HCT116 (cell line): ENCODE results near the gene NID2. TPM values are rescaled to one million over a fixed set of nuclear protein-coding genes. Genes with fewer than 3 reads are reported as not detected.

Experiments used
- ATAC-seq: fragments of 200-7000 bp; cut with Tn5 transposase; 2 replicates; pipeline ENCODE4 v1.9.1; 2020; ENCODE audit warnings: mild to moderate bottlenecking, moderate library complexity
- BruUV-seq: library from RNA; stranded (reverse); fragments of 400-500 nt; replicated peaks from 2 replicates; lab custom pipeline; 2021; lab: Mats Ljungman, UMichigan
- CTCF ChIA-PET: fragments of 300-600 bp; sonication (Branson Sonifier 250); formaldehyde crosslinking; loops from one replicate; lab custom pipeline; 2021; ENCODE audit warnings: antibody characterized with exemption; lab: Charles Lee
- POLR2A ChIA-PET: fragments of 300-600, 350-600 bp; sonication (Branson Sonifier 250); formaldehyde crosslinking; loops from one replicate; lab custom pipeline; 2021; ENCODE audit warnings: antibody characterized with exemption; lab: Charles Lee
- RAD21 ChIA-PET, 2 experiments: fragments of 300-600 bp; sonication (Branson Sonifier 250); formaldehyde crosslinking; loops; one replicate each; lab custom pipeline; 2023; ENCODE audit warnings: low total read pairs in 2 of 2; ENCODE audit not compliant: uncharacterized antibody in 2 of 2, unreplicated experiment in 2 of 2, low non-redundant PET in 1 of 2; lab: Charles Lee
- DNase-seq: peaks from one replicate; pipeline ENCODE4 v3.0.0-alpha.2; 2010; ENCODE audit warnings: low read depth, low spot score
- H2AFZ ChIP-seq: fragments of 200-600 bp; shearing (Covaris generic), sonication (generic); 2 replicates; pipeline ENCODE4 v1.6.1; 2017; ENCODE audit warnings: low read depth, mixed run types, mixed read lengths, antibody characterized with exemption, low read length; ENCODE audit not compliant: poor library complexity, severe bottlenecking
- H3K27ac ChIP-seq: 2 replicates; pipeline ENCODE4 v1.5.1; 2012; ENCODE audit warnings: low read depth, low read length
- H3K27me3 ChIP-seq: fragments of 200-600 bp; sonication (generic); 2 replicates; pipeline ENCODE4 v1.6.1; 2016; ENCODE audit warnings: mixed run types, low read length, mixed read lengths; ENCODE audit not compliant: insufficient read depth
- H3K36me3 ChIP-seq, 2 experiments: fragments of 200-500 bp in 1 of 2; fragments of 200-600 bp in 1 of 2; sonication (Bioruptor generic) in 1 of 2; sonication (generic) in 1 of 2; 2 replicates each; pipeline versions ENCODE4 v1.5.1 to v1.6.1; 2014 to 2016; ENCODE audit warnings: low read length in 2 of 2, inconsistent platforms in 1 of 2, mixed read lengths in 1 of 2, mixed run types in 1 of 2; ENCODE audit not compliant: insufficient read depth in 2 of 2, control insufficient read depth in 1 of 2
- H3K4me1 ChIP-seq, 2 experiments: fragments of 200-600 bp in 1 of 2; sonication (generic) in 1 of 2; 2 replicates each; pipeline versions ENCODE4 v1.5.1 to v1.6.1; 2012 to 2017; ENCODE audit warnings: low read length in 2 of 2, inconsistent platforms in 1 of 2, mild to moderate bottlenecking in 1 of 2, mixed read lengths in 1 of 2, mixed run types in 1 of 2, moderate library complexity in 1 of 2; ENCODE audit not compliant: insufficient read depth in 2 of 2, control insufficient read depth in 1 of 2
- H3K4me2 ChIP-seq: fragments of 200-600 bp; sonication (generic); 2 replicates; pipeline ENCODE4 v1.6.1; 2017; ENCODE audit warnings: mixed run types, low read length, mixed read lengths
- H3K4me3 ChIP-seq, 2 experiments: fragments of 200-600 bp in 1 of 2; sonication (generic) in 1 of 2; replicated peaks in 1 of 2; 2 replicates each; pipeline ENCODE4 v1.5.1; 2011 to 2016; ENCODE audit warnings: low read length in 2 of 2, control low read depth in 1 of 2, low read depth in 1 of 2, mild to moderate bottlenecking in 1 of 2, mixed read lengths in 1 of 2, mixed run types in 1 of 2
- H3K79me2 ChIP-seq: fragments of 200-600 bp; sonication (generic); 2 replicates; pipeline ENCODE4 v1.6.1; 2017; ENCODE audit warnings: mild to moderate bottlenecking, mixed run types, low read length, moderate library complexity, mixed read lengths; ENCODE audit not compliant: insufficient read depth
- H3K9ac ChIP-seq: fragments of 200-600 bp; sonication (generic); 2 replicates; pipeline ENCODE4 v1.6.1; 2016; ENCODE audit warnings: low read length, mixed read lengths
- H3K9me2 ChIP-seq: fragments of 200-600 bp; sonication (generic), shearing (Covaris generic); 2 replicates; pipeline ENCODE4 v1.6.1; 2017; ENCODE audit warnings: mixed run types, mild to moderate bottlenecking, moderate library complexity; ENCODE audit not compliant: insufficient read depth
- H3K9me3 ChIP-seq, 2 experiments: fragments of 200-500 bp in 1 of 2; fragments of 200-600 bp in 1 of 2; sonication (Bioruptor generic) in 1 of 2; sonication (generic) in 1 of 2; 2 replicates each; pipeline ENCODE4 v1.6.1; 2014 to 2017; ENCODE audit warnings: low read length in 2 of 2, mixed read lengths in 2 of 2, inconsistent platforms in 1 of 2, low read depth in 1 of 2, mild to moderate bottlenecking in 1 of 2, mixed run types in 1 of 2, moderate library complexity in 1 of 2; ENCODE audit not compliant: control insufficient read depth in 1 of 2, insufficient read depth in 1 of 2
- H4K20me1 ChIP-seq: fragments of 200-600 bp; sonication (generic), shearing (Covaris generic); 2 replicates; pipeline ENCODE4 v1.6.1; 2017; ENCODE audit warnings: mixed run types, mild to moderate bottlenecking, moderate library complexity; ENCODE audit not compliant: insufficient read depth
- CBX3 ChIP-seq: IDR thresholded peaks from 2 replicates; pipeline ENCODE4 v1.6.1; 2012; ENCODE audit warnings: low read depth
- CEBPB ChIP-seq: IDR thresholded peaks from 2 replicates; pipeline ENCODE4 v1.6.1; 2012; ENCODE audit warnings: low read depth
- EGR1 ChIP-seq: IDR thresholded peaks from 2 replicates; pipeline ENCODE4 v1.6.1; 2012; ENCODE audit warnings: low read depth
- JUND ChIP-seq: IDR thresholded peaks from 2 replicates; pipeline ENCODE4 v1.6.1; 2012
- POLR2A ChIP-seq: IDR thresholded peaks from 2 replicates; pipeline ENCODE4 v1.7.0; 2011; ENCODE audit warnings: borderline replicate concordance; ENCODE audit not compliant: insufficient read depth, insufficient read length; ENCODE audit errors: extremely low read depth
- SIN3A ChIP-seq: IDR thresholded peaks from 2 replicates; pipeline ENCODE4 v1.6.1; 2012; ENCODE audit warnings: low read depth
- SP1 ChIP-seq: IDR thresholded peaks from 2 replicates; pipeline ENCODE4 v1.6.1; 2012; ENCODE audit warnings: low read depth
- TCF7L2 ChIP-seq: IDR thresholded peaks from 2 replicates; pipeline ENCODE4 v1.7.0; 2011; ENCODE audit warnings: borderline replicate concordance, inconsistent platforms; ENCODE audit not compliant: insufficient read depth, insufficient read length; ENCODE audit errors: extremely low read depth
- ZFX ChIP-seq: fragments of 450-650 bp; IDR thresholded peaks from 2 replicates; pipeline ENCODE4 v1.6.1; 2017
- ZNF274 ChIP-seq: fragments of 200-500 bp; sonication (Bioruptor generic); IDR thresholded peaks from 2 replicates; pipeline ENCODE4 v1.6.1; 2014; ENCODE audit warnings: mild to moderate bottlenecking, low read depth, low read length, inconsistent platforms
- intact Hi-C: fragments of 100-400 bp; cut with micrococcal nuclease; formaldehyde crosslinking; loops from 2 replicates; pipeline ENCODE4 v1.10.0; 2022
- total RNA-seq: library from RNA; stranded (reverse); gene quantifications from one replicate; pipeline ENCODE4 v1.2.1, GENCODE V29; 2021; ENCODE audit not compliant: unreplicated experiment
- TF ChIP-seq, protein P1 (sequence below), 3 experiments: fragments of 200-600 bp in 1 of 3; sonication (generic) in 1 of 3; IDR thresholded peaks in 2 of 3; conservative IDR thresholded peaks in 1 of 3; 2 replicates each; pipeline ENCODE4 v1.5.1; 2012 to 2017; ENCODE audit warnings: low read depth in 2 of 3, low read length in 2 of 3, antibody characterized with exemption in 1 of 3, borderline replicate concordance in 1 of 3, control low read depth in 1 of 3, mild to moderate bottlenecking in 1 of 3, mixed read lengths in 1 of 3, mixed run types in 1 of 3, moderate library complexity in 1 of 3; ENCODE audit not compliant: insufficient read depth in 1 of 3
- TF ChIP-seq, protein P2 (sequence below): IDR thresholded peaks from 2 replicates; pipeline ENCODE4 v1.6.1; 2012; ENCODE audit warnings: low read depth
- TF ChIP-seq, protein P3 (sequence below): IDR thresholded peaks from 2 replicates; pipeline ENCODE4 v1.6.1; 2012
- TF ChIP-seq, protein P4 (sequence below): IDR thresholded peaks from 2 replicates; pipeline ENCODE4 v1.6.1; 2012

Gene NID2
- total RNA-seq, 1 experiment from 2014 or later = 0.84 TPM

DNA sequence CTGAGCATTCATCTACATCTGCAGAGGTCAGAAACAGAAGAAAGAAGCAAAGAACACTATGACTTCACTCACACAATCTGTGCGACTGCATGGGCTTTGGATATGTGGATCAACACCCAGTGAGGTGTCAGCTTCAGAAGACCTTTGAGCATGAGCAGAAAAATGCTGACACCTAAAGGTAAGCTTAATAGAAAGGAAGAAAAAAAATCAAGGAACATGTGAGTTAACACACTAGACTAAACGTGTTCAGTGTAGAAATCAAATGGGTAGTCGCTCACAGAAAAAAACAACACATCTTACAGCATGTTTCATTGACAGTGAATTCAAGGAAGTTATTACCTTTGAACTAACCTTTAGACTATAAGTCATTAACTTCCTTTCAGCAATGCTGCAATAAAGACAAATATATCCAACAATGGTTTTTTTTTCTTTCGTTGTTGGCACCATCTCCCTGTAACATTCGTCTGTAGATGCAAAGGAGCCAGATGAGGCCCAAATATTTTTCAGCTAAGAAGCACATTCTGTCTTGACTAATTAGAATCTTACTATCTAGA lies 48.6 kb downstream of the NID2 start:
- Histone ChIP-seq H2AFZ (no peak overlapping the region), H3K4me1 (no peaks in the 10 kb centered on the region), H3K36me3 (no peaks in the 10 kb centered on the region), H3K9ac (no peak overlapping the region), H3K27me3 (peaks cover 6% of the 10 kb centered on the region; the same call in 1 of the 2 replicates), H3K9me3 (no peaks in the 10 kb centered on the region), H3K9me2 (no peaks in the 10 kb centered on the region), H3K27ac (no peak overlapping the region), H3K4me2 (no peak overlapping the region), H3K79me2 (no peaks in the 10 kb centered on the region), H3K4me3 (no peak overlapping the region), H4K20me1 (no peaks in the 10 kb centered on the region)
- ChIA-PET POLR2A (no interaction called here), CTCF (interaction anchor here (1.2 kb wide), 1 partner anchor 51 kb away, joined by 3 read pairs; no protein-coding TSS in a partner anchor), RAD21 (no interaction called here)
- no TSS peak for BruUV-seq
- TF ChIP-seq ZFX = no peak
- no peak for TF ChIP-seq JUND
- TF ChIP-seq CEBPB = no peak
- TF ChIP-seq, protein P1, sequence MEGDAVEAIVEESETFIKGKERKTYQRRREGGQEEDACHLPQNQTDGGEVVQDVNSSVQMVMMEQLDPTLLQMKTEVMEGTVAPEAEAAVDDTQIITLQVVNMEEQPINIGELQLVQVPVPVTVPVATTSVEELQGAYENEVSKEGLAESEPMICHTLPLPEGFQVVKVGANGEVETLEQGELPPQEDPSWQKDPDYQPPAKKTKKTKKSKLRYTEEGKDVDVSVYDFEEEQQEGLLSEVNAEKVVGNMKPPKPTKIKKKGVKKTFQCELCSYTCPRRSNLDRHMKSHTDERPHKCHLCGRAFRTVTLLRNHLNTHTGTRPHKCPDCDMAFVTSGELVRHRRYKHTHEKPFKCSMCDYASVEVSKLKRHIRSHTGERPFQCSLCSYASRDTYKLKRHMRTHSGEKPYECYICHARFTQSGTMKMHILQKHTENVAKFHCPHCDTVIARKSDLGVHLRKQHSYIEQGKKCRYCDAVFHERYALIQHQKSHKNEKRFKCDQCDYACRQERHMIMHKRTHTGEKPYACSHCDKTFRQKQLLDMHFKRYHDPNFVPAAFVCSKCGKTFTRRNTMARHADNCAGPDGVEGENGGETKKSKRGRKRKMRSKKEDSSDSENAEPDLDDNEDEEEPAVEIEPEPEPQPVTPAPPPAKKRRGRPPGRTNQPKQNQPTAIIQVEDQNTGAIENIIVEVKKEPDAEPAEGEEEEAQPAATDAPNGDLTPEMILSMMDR (IDR thresholded peaks at IDR 0.05 in 2 of 3, conservative IDR thresholded peaks at IDR 0.05 in 1 of 3; ENCODE audit: borderline replicate concordance in 1 of 3, insufficient read depth in 1 of 3, low read depth in 2 of 3, low read length in 2 of 3) = no peak
- TF ChIP-seq CBX3 = no peak
- no peak for TF ChIP-seq SP1
- TF ChIP-seq, protein P2, sequence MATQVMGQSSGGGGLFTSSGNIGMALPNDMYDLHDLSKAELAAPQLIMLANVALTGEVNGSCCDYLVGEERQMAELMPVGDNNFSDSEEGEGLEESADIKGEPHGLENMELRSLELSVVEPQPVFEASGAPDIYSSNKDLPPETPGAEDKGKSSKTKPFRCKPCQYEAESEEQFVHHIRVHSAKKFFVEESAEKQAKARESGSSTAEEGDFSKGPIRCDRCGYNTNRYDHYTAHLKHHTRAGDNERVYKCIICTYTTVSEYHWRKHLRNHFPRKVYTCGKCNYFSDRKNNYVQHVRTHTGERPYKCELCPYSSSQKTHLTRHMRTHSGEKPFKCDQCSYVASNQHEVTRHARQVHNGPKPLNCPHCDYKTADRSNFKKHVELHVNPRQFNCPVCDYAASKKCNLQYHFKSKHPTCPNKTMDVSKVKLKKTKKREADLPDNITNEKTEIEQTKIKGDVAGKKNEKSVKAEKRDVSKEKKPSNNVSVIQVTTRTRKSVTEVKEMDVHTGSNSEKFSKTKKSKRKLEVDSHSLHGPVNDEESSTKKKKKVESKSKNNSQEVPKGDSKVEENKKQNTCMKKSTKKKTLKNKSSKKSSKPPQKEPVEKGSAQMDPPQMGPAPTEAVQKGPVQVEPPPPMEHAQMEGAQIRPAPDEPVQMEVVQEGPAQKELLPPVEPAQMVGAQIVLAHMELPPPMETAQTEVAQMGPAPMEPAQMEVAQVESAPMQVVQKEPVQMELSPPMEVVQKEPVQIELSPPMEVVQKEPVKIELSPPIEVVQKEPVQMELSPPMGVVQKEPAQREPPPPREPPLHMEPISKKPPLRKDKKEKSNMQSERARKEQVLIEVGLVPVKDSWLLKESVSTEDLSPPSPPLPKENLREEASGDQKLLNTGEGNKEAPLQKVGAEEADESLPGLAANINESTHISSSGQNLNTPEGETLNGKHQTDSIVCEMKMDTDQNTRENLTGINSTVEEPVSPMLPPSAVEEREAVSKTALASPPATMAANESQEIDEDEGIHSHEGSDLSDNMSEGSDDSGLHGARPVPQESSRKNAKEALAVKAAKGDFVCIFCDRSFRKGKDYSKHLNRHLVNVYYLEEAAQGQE = no peak
- TF ChIP-seq TCF7L2 = no peak
- no peak for TF ChIP-seq EGR1
- TF ChIP-seq, protein P3, sequence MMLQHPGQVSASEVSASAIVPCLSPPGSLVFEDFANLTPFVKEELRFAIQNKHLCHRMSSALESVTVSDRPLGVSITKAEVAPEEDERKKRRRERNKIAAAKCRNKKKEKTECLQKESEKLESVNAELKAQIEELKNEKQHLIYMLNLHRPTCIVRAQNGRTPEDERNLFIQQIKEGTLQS = no peak
- TF ChIP-seq POLR2A = no peak
- TF ChIP-seq, protein P4, sequence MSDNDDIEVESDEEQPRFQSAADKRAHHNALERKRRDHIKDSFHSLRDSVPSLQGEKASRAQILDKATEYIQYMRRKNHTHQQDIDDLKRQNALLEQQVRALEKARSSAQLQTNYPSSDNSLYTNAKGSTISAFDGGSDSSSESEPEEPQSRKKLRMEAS = no peak
- no peak for TF ChIP-seq SIN3A
- no peak for TF ChIP-seq ZNF274
- intact Hi-C loops = no loop called here
- no peak for ATAC-seq
- DNase-seq = no peak
